ENCODE results near the gene ROR2.
"Not testable (repeated sequence)": the region's sequence is repeated elsewhere in the genome, so short reads cannot be mapped to it uniquely, and the experiment has no call there.

Gene ROR2

GRCh38 chr9:91949946-91950664 is at the start of gene ROR2:
TSS of gene ROR2 (minus strand) at chr9:91950228.
- peak; percentile 61 for DNase-seq

GRCh38 chr9:91995000-91995655 is 45.1 kb upstream of the ROR2 start:
- DNase-seq, result no peak

- DNase-seq, result peak; percentile 65
These were observed 44.4 kb upstream of the ROR2 start for GRCh38 chr9:91994422-91994821.

- no peak for DNase-seq
These were observed 42.5 kb upstream of the ROR2 start for GRCh38 chr9:91992461-91993041.

- DNase-seq, result no peak
These were observed 41.8 kb upstream of the ROR2 start for GRCh38 chr9:91991721-91992341.

GRCh38 chr9:91986248-91986647 is 36.2 kb upstream of the ROR2 start:
- no peak for DNase-seq

- DNase-seq, result no peak
These were observed 35.7 kb upstream of the ROR2 start for GRCh38 chr9:91985692-91986091.

- DNase-seq, result peak; percentile 6
These were observed 28.8 kb upstream of the ROR2 start for GRCh38 chr9:91978740-91979414.

GRCh38 chr9:91975254-91975653 is 25.2 kb upstream of the ROR2 start:
- DNase-seq, result not testable (repeated sequence)

- no peak for DNase-seq
These were observed 22.7 kb upstream of the ROR2 start for GRCh38 chr9:91972711-91973110.

- no peak for DNase-seq
These were observed 22.1 kb upstream of the ROR2 start for GRCh38 chr9:91972076-91972626.

- DNase-seq, result no peak
These were observed 17.2 kb upstream of the ROR2 start for GRCh38 chr9:91967259-91967658.

- DNase-seq, result no peak
These were observed 16.5 kb upstream of the ROR2 start for GRCh38 chr9:91966503-91966902.

GRCh38 chr9:91963711-91964240 is 13.7 kb upstream of the ROR2 start:
- no peak for DNase-seq

GRCh38 chr9:91960367-91960766 is 10.3 kb upstream of the ROR2 start:
- DNase-seq, result no peak

GRCh38 chr9:91958174-91958573 is 8.1 kb upstream of the ROR2 start:
- DNase-seq, result no peak

- peak; percentile 9 for DNase-seq
These were observed 4.9 kb upstream of the ROR2 start for GRCh38 chr9:91954841-91955471.

- no peak for DNase-seq
These were observed 3.7 kb upstream of the ROR2 start for GRCh38 chr9:91953718-91954117.

GRCh38 chr9:91951944-91952520 is 2.0 kb upstream of the ROR2 start:
- no peak for DNase-seq

GRCh38 chr9:91949392-91949945 is 559 bp downstream of the ROR2 start:
- no peak for DNase-seq
